HG02798 (cell line): ENCODE data around the gene MGAM2.
"Not testable (repeated sequence)": the region's sequence is repeated elsewhere in the genome, so short reads cannot be mapped to it uniquely, and the experiment has no call there.

Source experiments
- ATAC-seq: cut with Tn5 transposase; IDR thresholded peaks from one replicate; pipeline ENCODE4 v1.9.1; 2021; ENCODE audit warnings: mild to moderate bottlenecking; ENCODE audit not compliant: unreplicated experiment, poor library complexity

MGAM2 gene

DNA sequence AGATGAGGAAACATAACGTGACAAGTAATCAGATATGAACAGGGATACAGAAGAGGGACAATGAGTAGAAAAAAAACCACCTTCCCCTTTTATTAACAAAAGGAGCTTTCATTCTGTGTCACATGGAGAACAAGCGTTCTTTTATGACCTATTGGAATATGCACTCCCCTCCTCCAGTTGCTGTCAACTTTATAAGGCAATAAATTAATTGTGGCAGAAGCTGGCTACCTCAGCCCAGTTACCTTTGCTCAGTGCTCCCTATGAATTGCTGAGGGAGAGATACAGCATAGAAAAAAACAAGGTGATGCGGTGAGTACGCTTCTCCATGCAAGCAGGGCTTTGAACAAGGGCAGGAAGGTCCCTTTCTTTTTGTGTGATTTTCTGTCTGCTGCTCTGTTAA, at the start of gene MGAM2:
Gene MGAM2, plus strand, starts transcription at position 220 of the 400 bp plus-strand sequence. CDS start 5,156 bp downstream, outside the sequence.
- ATAC-seq = no peak

DNA sequence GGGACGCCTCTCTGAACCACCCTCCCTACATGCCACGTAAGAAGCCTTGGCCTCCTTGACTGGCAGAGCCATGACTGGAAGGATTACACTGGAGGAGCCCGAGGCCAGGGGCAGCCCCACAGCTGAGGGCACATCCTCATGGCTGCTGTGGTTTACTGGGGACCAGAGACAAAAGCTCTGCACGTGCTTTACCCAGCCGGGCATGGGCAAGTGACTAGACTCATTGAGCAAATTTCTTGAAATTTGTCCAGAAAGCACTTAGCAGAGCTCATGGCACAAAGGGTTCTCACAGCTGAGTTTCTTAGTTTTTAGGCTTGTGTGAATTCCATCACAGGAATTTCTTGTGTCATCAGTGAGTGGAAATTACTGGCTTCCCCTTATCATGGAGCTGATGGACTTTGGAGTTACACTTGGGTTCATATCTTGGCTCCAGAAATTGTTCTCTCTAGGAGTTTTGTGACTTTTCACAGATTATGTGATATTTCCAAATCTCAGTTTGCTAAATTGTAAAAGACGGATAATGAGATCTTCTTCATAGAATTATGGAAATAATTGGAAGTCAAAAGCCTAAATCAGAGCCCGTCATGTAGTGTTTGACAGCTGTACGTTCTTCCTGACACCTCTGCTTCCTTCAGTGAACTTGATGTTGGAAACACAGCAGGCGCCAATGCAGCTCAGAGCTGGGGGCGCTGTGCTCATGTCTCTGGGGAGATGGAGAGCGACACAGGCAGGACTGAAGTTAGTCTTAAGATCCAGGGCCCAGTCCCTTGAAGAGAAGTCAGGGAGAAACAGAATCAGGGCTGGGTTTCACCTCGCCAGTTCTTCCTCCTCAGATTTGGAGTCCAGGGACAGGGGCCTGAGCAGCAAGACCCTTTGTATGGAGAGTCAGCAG, 47.7 kb upstream of the MGAM2 start:
- no peak for ATAC-seq

DNA sequence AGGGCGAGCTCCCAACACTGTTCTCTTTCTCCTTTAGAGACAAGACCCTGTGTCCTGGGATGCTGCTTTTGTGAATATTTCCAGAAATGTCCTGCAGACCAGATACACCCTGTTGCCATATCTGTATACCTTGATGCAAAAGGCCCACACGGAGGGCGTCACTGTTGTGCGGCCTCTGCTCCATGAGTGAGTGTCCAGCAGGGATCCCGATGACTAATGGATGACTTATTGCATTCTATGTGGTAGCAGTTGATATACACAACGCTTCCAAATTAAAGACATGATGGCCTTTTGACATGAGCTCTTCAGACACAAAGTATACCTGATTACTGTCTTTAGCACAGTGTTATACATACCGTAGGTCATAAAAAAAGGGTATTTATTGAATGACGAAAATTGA, 45.0 kb upstream of the MGAM2 start:
- no peak for ATAC-seq

DNA sequence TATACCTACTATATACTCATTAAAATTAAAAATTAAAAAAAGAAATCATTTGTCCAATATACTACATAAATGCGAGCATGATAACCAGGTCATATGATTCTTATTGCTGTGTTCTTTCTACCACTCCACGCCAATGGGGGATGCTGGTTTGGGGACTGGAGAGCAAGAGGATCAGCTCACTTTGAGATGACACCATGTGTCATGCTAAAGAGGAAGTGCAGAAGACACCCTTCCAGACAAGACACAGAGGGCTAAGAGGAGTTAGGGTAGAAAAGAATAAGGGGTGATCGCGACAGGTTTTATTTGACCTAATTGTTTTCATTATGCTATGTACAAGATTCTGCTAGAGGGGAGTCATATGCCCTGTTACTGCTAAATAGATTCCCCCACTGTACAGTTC, 33.8 kb upstream of the MGAM2 start:
- no peak for ATAC-seq

DNA sequence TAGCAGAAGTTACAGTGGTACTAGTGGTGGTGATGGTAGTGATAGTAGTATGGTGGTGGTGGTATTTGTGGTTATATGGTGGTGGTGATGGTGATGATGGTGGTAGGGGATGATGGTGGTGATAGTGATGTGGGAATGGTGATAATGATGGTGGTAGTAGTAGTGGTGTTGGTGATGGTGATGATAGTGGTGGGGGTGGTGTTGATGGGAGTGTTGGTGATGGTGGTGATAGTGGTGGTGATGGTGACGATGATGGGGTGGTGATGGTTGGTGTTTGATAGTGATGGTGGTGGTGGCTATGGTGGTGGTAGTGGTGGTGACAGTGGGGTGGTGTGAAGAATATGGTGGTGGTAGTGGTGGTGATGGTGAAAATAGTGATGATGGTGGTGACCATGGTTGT, 27.9 kb upstream of the MGAM2 start:
- ATAC-seq = no peak

DNA sequence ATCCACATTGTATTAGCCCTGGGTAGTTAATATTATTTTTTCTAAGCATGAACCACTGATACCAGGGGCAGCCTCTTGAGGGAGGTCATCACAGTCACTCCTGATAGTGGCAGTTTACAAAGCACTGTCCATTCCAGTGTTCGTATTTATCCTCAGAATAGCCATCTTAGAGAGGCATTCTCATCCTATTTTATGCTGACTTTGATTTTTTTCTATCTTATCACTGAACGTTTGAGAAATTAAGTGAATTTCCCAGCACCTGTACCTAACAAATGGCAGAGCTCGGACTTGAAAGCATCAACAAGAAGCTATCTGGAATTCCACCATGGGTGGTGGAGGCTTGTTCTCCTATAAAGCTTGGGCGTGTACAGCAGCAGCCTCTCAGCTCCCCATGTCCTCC, 26.1 kb upstream of the MGAM2 start:
- no peak for ATAC-seq

DNA sequence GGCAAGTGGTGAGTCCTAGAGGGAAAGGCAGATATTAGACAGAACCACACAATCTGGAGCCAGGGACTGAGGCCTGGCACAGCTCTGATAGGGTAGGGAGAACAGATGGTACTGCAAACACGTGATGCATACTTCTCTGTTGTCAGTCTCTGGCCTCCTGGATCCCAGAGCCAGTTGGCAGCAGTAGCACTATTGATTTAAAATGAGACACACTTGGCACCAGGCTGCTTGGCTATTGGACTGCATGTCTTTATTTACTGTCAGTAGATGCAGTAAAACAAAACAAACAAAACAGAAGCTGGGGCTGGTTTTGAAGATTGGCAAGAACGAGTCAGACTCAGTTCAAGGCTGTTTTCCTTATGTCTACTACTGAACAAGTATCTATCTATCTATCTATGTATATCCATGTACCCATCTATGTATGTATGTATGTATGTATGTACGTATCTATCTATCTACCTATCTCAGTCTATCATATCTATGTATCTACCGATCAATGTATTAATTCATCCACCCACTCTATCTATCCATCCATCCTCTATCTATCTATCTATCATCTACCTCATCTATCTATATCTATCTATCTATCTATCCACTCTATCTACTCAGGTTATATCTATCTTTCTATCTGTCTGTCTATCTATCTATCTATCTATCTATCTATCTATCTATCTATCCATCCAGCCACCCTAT, 23.4 kb upstream of the MGAM2 start:
- ATAC-seq = no peak

DNA sequence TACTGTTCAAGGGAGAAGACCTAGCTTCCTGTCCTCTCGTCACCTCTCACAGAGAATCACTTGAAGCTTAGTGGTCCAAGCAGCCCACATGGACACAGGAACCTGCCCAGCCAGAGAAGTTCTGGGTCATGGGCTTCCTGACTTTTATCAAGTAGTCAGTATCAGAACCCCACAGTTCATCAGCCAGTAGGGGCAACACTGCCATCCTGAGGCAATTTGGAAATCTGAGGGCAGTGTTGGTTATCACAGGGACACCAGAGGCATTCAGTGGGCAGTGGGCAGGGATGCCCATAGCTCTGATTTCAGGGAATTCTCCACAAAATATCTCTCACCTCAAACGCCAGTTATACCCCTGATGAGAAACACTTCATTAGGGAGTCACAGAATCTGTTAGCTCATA, 22.5 kb upstream of the MGAM2 start:
- no peak for ATAC-seq

DNA sequence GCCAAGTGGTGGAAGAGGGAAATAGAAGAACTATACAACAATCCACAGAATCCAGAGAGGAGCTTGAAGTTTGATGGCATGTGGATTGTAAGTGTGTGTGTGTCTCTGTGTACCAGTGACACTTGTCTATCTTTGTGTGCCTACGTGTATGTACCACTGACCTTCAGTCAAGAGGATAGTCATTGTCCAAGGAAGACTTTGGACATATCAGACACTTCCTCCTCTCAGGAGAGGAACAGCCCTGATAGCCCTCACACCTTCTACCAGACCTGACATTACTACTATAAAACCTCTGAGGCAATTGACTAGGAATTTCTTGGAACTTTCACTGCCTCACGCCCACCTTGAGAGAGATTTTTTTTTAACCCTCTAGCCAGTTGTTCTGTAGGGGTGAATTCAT, 19.6 kb upstream of the MGAM2 start:
- no peak for ATAC-seq

DNA sequence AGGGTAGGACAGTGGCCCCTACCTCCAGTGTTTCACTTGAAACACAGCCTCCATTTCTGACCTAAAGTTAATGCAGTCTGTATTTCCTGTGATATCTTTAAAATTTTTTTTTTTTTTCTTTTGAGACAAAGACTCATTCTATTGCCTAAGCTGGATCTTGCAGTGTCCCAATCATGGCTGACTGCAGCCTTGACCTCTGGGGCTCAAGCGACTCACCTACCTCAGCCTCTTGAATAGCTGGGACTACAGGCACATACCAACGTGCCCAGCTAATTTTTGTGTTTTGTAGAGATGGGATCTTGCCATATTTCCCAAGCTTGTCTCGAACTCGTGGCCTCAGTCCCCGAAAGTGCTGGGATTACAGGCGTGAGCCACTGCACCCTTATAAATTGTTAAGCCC, 16.7 kb upstream of the MGAM2 start:
- ATAC-seq = no peak

DNA sequence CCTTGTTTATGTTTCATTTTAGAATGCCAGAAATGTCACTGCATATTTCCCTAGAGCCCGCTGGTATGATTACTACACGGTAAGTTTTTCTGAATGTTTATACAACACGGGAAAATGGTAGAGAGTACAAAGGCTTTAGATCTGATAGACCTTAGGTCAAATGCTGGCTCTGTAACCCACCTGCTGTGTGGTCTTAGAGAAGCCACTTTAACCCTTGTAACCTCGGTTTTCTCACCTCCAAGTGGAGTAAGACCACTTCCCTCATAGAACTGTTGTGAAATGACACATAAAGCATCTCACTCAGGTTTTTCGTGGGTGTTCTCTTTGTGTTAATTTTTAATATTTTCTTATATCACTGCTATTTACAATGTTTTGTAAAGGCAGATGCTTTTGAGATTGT, 13.9 kb upstream of the MGAM2 start:
- ATAC-seq = no peak

DNA sequence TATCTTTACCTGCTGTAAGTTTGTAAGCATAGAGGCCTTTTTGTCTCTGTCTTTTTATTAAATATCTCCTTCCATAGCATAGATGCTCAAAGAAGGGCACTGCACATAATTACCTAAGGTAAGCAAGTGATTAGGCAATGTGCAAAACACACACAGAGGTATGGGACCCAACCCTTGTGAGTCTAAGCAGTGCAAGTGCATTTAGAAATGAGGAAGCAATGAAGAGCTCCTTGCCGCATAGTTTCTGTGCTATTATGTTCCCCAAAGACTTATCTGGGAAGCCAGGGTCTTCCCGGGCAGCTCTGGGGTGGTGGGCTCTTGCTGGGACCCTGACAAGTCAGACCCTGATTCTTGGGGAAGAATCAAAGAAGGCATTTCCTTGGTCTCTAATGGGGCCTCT, 13.5 kb upstream of the MGAM2 start:
- ATAC-seq = no peak

DNA sequence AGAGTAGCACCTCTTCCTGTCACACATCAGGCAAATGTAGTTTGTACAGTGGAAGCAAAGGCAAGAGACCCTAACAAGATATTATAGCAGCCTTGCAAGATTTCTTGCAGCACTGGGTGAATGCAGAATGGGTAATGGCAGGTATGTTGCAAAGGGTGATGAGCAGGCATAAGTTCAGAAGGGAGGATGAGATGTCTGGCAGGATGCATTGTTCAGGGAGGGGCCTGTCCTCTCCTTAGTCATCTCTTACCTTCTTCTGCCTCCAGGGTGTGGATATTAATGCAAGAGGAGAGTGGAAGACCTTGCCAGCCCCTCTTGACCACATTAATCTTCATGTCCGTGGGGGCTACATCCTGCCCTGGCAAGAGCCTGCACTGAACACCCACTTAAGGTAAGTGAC, 12.2 kb upstream of the MGAM2 start:
- ATAC-seq = not testable (repeated sequence)

DNA sequence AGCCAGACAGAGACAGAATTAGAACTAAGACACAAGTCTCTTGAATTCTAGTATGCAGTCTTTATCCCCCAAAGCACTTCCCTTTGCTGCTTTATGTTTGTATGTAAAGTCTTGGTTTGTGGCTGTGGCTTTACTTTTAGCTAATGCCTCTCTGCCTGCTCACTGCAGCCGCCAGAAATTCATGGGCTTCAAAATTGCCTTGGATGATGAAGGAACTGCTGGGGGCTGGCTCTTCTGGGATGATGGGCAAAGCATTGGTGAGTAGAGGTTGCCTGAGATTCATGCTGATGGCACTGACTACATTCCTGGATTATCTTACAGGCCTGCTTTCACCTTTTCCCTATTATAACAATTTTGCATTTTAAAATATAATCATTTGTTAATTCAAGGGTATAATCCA, 10.9 kb upstream of the MGAM2 start:
- ATAC-seq = no peak

DNA sequence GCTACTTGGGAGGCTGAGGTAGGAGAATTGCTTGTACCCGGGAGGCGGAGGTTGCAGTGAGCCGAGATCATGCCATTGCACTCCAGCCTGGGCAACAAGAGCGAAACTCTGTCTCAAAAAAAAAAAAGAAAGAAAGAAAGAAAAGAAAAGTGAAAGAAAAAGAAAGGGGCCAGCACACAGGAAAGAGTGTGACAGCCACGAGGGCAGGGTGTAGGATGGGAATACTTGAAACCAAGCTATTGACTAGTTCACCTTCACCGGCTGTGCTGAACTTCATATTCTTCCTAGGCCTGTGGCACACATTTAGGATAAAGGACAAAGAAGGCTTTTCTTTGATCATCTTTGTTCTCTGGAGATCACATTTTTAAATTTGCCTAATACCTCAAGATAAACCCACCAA, 9.7 kb upstream of the MGAM2 start:
- ATAC-seq = not testable (repeated sequence)

DNA sequence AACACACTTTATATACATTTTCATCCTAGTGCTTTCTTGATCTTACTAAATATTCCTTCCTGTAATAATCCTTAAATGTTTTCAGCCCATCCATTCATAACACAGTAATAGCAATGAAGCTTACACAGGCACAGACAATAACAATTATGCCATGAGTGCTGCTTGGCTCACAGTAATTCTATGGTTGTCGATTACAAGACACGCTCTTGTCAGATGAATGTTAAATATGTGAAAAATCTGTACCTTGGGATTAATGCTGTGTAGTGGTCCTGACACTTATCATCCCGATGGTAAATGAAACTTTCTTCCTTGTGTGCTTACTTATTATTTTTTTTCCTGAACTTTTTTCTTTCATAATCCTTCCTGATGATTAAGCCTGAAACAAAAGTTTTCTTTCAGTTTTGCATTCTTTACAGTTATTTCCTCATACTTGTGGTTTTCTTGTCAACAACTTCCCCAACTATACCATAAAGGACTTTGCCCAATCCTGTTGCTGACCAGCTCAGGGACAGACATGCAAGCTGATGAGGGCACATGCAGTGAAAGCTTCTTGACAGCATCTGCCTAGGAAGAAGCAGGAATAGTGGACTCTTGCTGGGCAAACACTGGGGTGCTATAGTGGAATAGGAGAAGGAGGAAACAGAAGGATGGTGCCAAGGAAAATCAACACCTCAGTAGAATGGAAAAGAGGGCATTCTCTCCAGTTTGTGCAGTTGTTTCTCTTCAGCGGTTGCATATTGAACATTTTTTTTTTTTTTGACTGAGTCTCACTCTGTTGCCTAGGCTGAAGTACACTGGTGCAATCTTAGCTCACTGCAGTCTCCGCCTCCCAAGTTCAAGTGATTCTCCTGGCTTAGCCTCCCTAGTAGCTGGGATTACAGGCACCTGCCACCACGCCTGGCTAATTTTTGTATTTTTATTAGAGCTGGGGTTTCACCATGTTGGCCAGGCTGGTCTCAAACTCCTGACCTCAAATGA, 6.7 kb upstream of the MGAM2 start:
- no peak for ATAC-seq

DNA sequence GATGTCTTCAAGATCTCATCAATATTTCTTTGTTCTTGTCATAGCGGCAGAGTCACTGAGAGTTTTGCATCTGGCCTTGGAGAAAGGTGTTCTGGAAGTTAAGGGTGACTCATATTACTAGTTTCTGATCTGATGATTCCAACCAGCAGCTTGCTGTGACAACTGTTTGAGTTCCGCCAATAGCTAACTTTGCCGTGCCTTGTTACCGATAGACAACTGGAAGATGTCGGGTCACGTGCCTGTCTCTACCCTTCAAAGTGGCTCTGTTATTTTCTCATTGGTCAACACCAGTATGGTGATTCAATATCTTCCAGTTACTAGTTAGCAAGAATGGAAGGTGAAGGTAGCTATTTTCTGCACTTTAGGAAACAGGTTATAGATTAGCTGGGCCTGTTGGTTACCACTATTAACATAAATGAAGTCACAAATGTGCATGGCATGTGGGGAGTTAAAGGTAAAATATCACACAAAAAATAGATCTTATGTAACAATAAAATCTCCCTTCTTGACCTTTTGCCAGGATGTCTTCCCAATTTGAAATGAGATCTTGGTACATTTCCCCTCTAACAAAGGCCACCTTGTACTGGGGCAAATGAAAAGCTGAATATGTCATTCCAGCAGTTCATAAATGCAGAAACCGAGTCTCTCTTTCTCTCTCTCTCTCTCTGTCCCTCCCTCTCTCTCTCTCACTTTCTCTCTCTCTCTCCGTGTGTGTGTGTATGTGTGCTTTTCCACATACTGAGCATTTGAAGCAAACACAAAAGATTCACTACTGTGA, 2.6 kb upstream of the MGAM2 start:
- no peak for ATAC-seq

DNA sequence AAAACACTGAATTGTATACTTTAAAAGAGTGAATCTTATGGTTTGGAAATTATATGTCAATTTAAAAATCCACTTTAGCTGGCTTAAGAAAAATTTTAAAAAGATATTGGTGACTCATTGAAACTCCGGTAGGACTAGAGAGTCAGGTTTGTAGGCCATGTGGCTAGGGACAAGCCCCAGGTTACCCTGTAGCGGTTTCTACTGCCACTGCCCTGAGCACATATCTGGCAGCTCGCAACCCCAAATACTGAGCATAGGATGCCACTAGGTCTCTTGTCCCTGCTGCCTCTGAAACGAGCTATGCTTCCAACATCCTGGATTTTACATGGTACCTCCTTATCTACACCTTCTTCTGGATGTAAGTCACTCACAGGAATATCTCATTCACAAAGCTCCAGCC, 1.4 kb upstream of the MGAM2 start:
- ATAC-seq = no peak

DNA sequence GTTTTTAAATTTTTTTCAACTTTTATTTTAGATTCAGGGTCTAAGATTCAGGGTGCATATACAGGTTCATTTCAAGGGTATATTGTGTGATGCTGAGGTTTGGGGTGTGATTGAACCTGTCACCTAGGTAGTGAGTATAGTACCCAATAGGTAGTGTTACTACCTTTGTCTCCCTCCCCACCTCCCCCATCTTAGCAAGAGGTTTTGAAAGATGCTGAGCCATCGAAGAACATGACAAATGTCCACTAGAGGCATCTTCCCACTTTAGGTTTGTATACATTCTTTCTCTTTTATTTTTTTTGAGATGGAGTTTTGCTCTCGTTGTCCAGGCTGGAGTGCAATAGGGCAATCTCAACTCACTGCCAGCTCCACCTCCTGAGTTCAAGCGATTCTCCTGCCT, 880 bp upstream of the MGAM2 start:
- no peak for ATAC-seq

DNA sequence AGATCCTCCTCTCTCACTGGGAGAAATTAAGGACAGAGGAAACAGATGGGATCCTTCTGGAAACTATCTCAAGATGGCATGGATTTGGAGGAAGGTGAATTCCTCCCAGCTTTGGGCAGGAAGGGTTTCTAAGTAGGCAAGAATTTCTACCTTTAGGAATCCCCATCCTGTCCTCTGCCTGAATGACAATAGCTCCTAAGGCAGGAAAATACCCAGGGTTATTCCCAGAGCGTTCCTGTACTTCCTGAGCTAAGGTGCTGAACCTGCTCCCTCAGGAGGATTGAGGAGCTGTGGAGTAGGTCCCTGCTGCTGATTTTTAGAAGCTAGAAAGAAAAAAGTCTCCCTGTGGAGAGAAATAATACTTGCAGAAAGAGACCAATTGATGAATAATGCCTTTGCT, 568 bp downstream of the MGAM2 start:
- ATAC-seq = no peak
